ENCODE data around the gene STXBP4. TPM values are rescaled to one million over a fixed set of nuclear protein-coding genes. Genes with fewer than 3 reads are reported as not detected.

STXBP4 gene
- total and polyA plus RNA-seq, 2 donors (not counting 3 experiments of a cell fraction or from before 2014, with no cell fraction given) = 1.9 to 12.9 TPM

GRCh38 chr17:55124730-55125360, 156.3 kb downstream of the STXBP4 start:
- Histone ChIP-seq H3K4me3 (replicated peaks in 1 of 3; ENCODE audit: insufficient read depth in 1 of 3, low read depth in 1 of 3, low read length in 3 of 3) (no peak overlapping the region), H3K27me3 (ENCODE audit: control insufficient read depth in 2 of 2, insufficient read depth in 2 of 2, low read length in 2 of 2) (no peaks in the 10 kb centered on the region), H3K4me1 (ENCODE audit: control insufficient read depth, extremely low read depth, insufficient read depth, low read length) (no peaks in the 10 kb centered on the region), H3K9me3 (replicated peaks; ENCODE audit: control insufficient read depth, insufficient read depth, low read length) (no peaks in the 10 kb centered on the region), H3K9ac (replicated peaks; ENCODE audit: extremely low read depth, insufficient read depth, low read length) (no peak overlapping the region), H3K27ac (ENCODE audit: insufficient read depth, low read depth, low read length) (no peak overlapping the region), H2AFZ (ENCODE audit: low read depth, low read length) (no peak overlapping the region), H3K4me2 (ENCODE audit: insufficient read depth, low read length) (no peak overlapping the region), H3K9me1 (replicated peaks; ENCODE audit: control insufficient read depth, extremely low read depth, insufficient read depth, low read length) (no peaks in the 10 kb centered on the region), H3K36me3 (ENCODE audit: control insufficient read depth in 2 of 2, extremely low read depth in 1 of 2, insufficient read depth in 2 of 2, low read length in 2 of 2) (no peaks in the 10 kb centered on the region), H4K20me1 (replicated peaks; ENCODE audit: control insufficient read depth, extremely low read depth, insufficient read depth, low read length) (no peaks in the 10 kb centered on the region), H3K79me2 (ENCODE audit: control insufficient read depth, insufficient read depth, low read length) (no peaks in the 10 kb centered on the region)
- TF ChIP-seq CTCF (IDR thresholded peaks at IDR 0.05; ENCODE audit: extremely low read depth in 1 of 2, insufficient read depth in 1 of 2, low read depth in 1 of 2, low read length in 2 of 2) = no peak
- TF ChIP-seq MAX (IDR thresholded peaks at IDR 0.05; ENCODE audit: insufficient read depth, insufficient read length) = no peak
- TF ChIP-seq JUN (IDR thresholded peaks at IDR 0.05; ENCODE audit: borderline replicate concordance, insufficient read depth, insufficient read length, low read depth) = no peak
- TF ChIP-seq POLR2AphosphoS5 (IDR thresholded peaks at IDR 0.05; ENCODE audit: insufficient read depth, low read depth, low read length) = no peak
- no peak for TF ChIP-seq GATA2 (IDR thresholded peaks at IDR 0.05; ENCODE audit: insufficient read depth, insufficient read length, low read depth, low read length)
- TF ChIP-seq MYC (IDR thresholded peaks at IDR 0.05; ENCODE audit: low read depth, low read length) = no peak
- TF ChIP-seq POLR2A (IDR thresholded peaks at IDR 0.05; ENCODE audit: low read depth, low read length) = no peak
- TF ChIP-seq EZH2 (IDR thresholded peaks at IDR 0.05; ENCODE audit: borderline replicate concordance, low read depth, low read length, severe bottlenecking) = no peak
- no peak for TF ChIP-seq FOS (IDR thresholded peaks at IDR 0.05; ENCODE audit: borderline replicate concordance, insufficient read depth, low read length)
- intact Hi-C loops (cut with micrococcal nuclease) = loop anchor here (5.0 kb wide), 1 partner anchor 32 kb away; no protein-coding TSS in a partner anchor
- no TSS peak for BruUV-seq (replicated peaks)
- DNase-seq (ENCODE audit: low read depth, low spot score) = no peak
- no peak for FAIRE-seq
- dilution Hi-C loops (cut with MboI; ENCODE audit: extremely low pct_ligation_motif_present, low sequenced_read_pairs) = no loop called here
- ChIA-PET POLR2A (no interaction called here), CTCF (no interaction called here)
